Activated B cell treated with CpG ODN at 0.5 μM for 24 hours (primary cell): Measurements from ENCODE around the gene KIAA0232. TPM values are rescaled to one million over a fixed set of nuclear protein-coding genes. Genes with fewer than 3 reads are reported as not detected.

Source experiments
- ATAC-seq: fragments of 200-7000 bp; cut with Tn5 transposase; one replicate; pipeline ENCODE4 v1.10.0; 2021; ENCODE audit warnings: low read depth, mild to moderate bottlenecking, moderate library complexity
- CTCF ChIA-PET: fragments of 350-600 bp; sonication (Branson Sonifier 250); formaldehyde crosslinking; loops from one replicate; lab custom pipeline; 2021; ENCODE audit warnings: antibody characterized with exemption; lab: Charles Lee
- POLR2A ChIA-PET: fragments of 350-600 bp; sonication (Branson Sonifier 250); formaldehyde crosslinking; loops from one replicate; lab custom pipeline; 2021; ENCODE audit warnings: antibody characterized with exemption; lab: Charles Lee
- DNase-seq: peaks from one replicate; pipeline ENCODE4 v3.0.0; 2022
- H3K27ac Mint-ChIP-seq: one replicate; pipeline ENCODE4 v1.8.0; 2020; ENCODE audit warnings: mixed read lengths
- H3K27me3 Mint-ChIP-seq: one replicate; pipeline ENCODE4 v1.8.0; 2021; ENCODE audit warnings: mixed read lengths
- H3K36me3 Mint-ChIP-seq: one replicate; pipeline ENCODE4 v1.8.0; 2021; ENCODE audit warnings: low read depth, mixed read lengths
- H3K4me1 Mint-ChIP-seq: one replicate; pipeline ENCODE4 v1.8.0; 2021; ENCODE audit warnings: mixed read lengths
- H3K4me3 Mint-ChIP-seq: one replicate; pipeline ENCODE4 v1.8.0; 2020; ENCODE audit warnings: mild to moderate bottlenecking, mixed read lengths
- H3K9me3 Mint-ChIP-seq: one replicate; pipeline ENCODE4 v1.8.0; 2020; ENCODE audit warnings: mixed read lengths
- CTCF ChIP-seq: fragments of 200-600 bp; IDR thresholded peaks from one replicate; pipeline ENCODE4 v1.8.0; 2022; ENCODE audit warnings: antibody characterized with exemption, mild to moderate bottlenecking
- intact Hi-C: fragments of 100-400 bp; cut with micrococcal nuclease; formaldehyde crosslinking; loops from one replicate; pipeline ENCODE4 v1.15.1; 2024
- total RNA-seq: library from RNA; stranded (reverse); gene quantifications from 2 replicates; pipeline ENCODE4 v1.2.3, GENCODE V29; 2022

KIAA0232 gene
- total RNA-seq, 1 donor from 2014 or later = 15.5 TPM

GRCh38 chr4:6777636-6778281 lies 4.8 kb upstream of the KIAA0232 start:
- no peak for TF ChIP-seq CTCF
- H3K27ac Mint-ChIP-seq = peak overlapping the region; percentile 68
- H3K4me3 Mint-ChIP-seq = peak overlapping the region; percentile 52
- no peaks in the 10 kb centered on the region for H3K9me3 Mint-ChIP-seq
- CTCF ChIA-PET = interaction anchor here (1.3 kb wide), 1 partner anchor 96 kb away, joined by 9 read pairs; no protein-coding TSS in a partner anchor
- no peaks in the 10 kb centered on the region for H3K36me3 Mint-ChIP-seq
- ATAC-seq (no peak), DNase-seq (no peak)
- H3K27me3 Mint-ChIP-seq = peaks cover 5% of the 10 kb centered on the region
- intact Hi-C loops = no loop called here
- peaks cover 11% of the 10 kb centered on the region for H3K4me1 Mint-ChIP-seq
- POLR2A ChIA-PET = interaction anchor here (0.9 kb wide), 1 partner anchor 137 kb away, joined by 3 read pairs; the partner anchor contains the start of gene MRFAP1

- intact Hi-C loops = no loop called here
- no peak for TF ChIP-seq CTCF
- CTCF ChIA-PET = interaction anchor here (1.3 kb wide), 1 partner anchor 95 kb away, joined by 9 read pairs; no protein-coding TSS in a partner anchor
These were observed 4.1 kb upstream of the KIAA0232 start for GRCh38 chr4:6778435-6778834.

GRCh38 chr4:6779667-6780565 lies 2.6 kb upstream of the KIAA0232 start:
- TF ChIP-seq CTCF = no peak
- Mint-ChIP-seq H3K27me3 (peaks cover 5% of the 10 kb centered on the region), H3K4me1 (peaks cover 23% of the 10 kb centered on the region), H3K9me3 (no peaks in the 10 kb centered on the region), H3K27ac (peak overlapping the region; percentile 54), H3K4me3 (peak overlapping the region; percentile 75), H3K36me3 (no peaks in the 10 kb centered on the region)
- ChIA-PET CTCF (no interaction called here), POLR2A (no interaction called here)
- DNase-seq (no peak), ATAC-seq (no peak)
- intact Hi-C loops = loop anchor here (5.0 kb wide), 3 partner anchors 37 to 1662 kb away; partner anchors contain the start of genes ACOX3, TRMT44 and WFS1

More at GRCh38 chr4:6778435-6778834, 4.1 kb upstream of the KIAA0232 start:
- H3K27ac Mint-ChIP-seq = no peak overlapping the region
- no peak for DNase-seq
- no peak overlapping the region for H3K4me3 Mint-ChIP-seq
- H3K27me3 Mint-ChIP-seq = peaks cover 5% of the 10 kb centered on the region
- H3K9me3 Mint-ChIP-seq = no peaks in the 10 kb centered on the region
- POLR2A ChIA-PET = no interaction called here
- H3K4me1 Mint-ChIP-seq = peaks cover 11% of the 10 kb centered on the region
- no peak for ATAC-seq
- H3K36me3 Mint-ChIP-seq = no peaks in the 10 kb centered on the region

GRCh38 chr4:6781113-6781512 lies 1.4 kb upstream of the KIAA0232 start:
- ATAC-seq (no peak), DNase-seq (no peak)
- H3K4me3 Mint-ChIP-seq = peak overlapping the region; percentile 75
- no peak for TF ChIP-seq CTCF
- H3K36me3 Mint-ChIP-seq = no peaks in the 10 kb centered on the region
- CTCF ChIA-PET = interaction anchor here (1.1 kb wide), 1 partner anchor 61 kb away, joined by 5 read pairs; no protein-coding TSS in a partner anchor
- peak overlapping the region; percentile 71 for H3K27ac Mint-ChIP-seq
- POLR2A ChIA-PET = interaction anchor here (1.0 to 1.8 kb wide), 5 partner anchors 15 to 206 kb away, joined by 3 to 9 read pairs (median 5); partner anchors contain the start of genes MRFAP1, MRFAP1L1 and TBC1D14
- H3K27me3 Mint-ChIP-seq = peaks cover 2% of the 10 kb centered on the region
- no peaks in the 10 kb centered on the region for H3K9me3 Mint-ChIP-seq
- intact Hi-C loops = loop anchor here (5.0 kb wide), 3 partner anchors 36 to 1661 kb away; partner anchors contain the start of genes ACOX3, TRMT44 and WFS1
- H3K4me1 Mint-ChIP-seq = peaks cover 27% of the 10 kb centered on the region
